ENCODE measurements around the gene RBBP8NL.

RBBP8NL gene

DNA sequence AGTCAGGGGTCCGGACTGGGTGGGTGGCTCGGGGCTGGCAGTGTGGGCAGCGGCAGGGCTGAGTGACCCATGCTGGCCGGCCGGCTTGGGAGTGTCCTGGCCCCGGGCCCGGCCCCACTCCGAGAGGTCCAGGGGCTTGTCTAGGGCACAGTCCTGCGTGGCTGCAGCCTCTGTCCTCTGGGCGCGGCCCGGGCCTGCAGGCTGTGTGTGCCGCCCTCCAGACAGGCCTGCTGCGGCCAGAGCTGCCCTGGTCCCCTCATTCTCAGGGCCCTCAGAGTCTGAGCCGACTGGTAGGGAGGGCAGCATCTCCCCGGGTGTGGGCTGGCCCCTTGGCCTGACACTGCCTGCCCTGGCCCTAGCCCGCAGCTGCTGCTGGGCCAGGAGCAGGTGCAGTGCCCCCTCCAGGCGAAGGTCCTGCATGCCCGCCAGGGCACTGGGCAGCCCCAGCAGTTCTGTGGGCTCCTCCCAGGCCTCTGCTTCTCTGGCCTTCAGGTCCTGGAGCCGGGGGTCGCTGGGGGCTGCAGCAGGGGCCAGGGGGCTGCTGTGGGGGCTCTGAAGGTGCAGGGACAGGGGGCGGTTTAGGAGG, 13.3 kb downstream of the RBBP8NL start:
- TF ChIP-seq, protein P1, sequence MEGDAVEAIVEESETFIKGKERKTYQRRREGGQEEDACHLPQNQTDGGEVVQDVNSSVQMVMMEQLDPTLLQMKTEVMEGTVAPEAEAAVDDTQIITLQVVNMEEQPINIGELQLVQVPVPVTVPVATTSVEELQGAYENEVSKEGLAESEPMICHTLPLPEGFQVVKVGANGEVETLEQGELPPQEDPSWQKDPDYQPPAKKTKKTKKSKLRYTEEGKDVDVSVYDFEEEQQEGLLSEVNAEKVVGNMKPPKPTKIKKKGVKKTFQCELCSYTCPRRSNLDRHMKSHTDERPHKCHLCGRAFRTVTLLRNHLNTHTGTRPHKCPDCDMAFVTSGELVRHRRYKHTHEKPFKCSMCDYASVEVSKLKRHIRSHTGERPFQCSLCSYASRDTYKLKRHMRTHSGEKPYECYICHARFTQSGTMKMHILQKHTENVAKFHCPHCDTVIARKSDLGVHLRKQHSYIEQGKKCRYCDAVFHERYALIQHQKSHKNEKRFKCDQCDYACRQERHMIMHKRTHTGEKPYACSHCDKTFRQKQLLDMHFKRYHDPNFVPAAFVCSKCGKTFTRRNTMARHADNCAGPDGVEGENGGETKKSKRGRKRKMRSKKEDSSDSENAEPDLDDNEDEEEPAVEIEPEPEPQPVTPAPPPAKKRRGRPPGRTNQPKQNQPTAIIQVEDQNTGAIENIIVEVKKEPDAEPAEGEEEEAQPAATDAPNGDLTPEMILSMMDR (IDR thresholded peaks at IDR 0.05) = no peak; the same call in 1 of the 2 replicates

DNA sequence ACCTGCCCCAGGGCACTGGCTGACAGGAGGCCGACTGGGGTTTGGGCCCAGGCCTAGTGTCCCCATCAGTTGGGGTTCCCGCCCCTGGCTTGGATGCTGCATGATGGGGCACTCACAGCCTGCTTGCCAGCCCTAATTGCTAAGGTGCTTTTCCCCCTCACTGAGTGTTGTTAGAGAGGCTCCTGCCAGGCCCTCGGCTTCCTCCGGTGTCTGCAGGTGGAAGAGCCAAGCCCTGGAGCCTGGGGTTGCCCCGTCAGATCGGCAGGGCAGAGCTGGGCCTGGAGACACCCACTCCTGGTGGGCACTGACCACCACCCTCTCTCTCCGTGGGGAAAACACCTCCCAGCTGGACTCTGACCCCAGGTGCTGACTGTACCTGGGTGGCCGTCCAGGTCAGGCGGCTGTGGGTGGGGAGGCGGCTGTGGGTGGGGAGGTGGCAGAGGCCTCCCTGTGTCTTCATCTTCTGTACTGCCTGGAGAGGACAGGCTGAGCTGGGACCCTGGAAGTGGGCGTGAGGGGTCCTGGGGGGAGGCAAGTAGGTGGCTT, 14.2 kb downstream of the RBBP8NL start:
- TF ChIP-seq, protein P1 (IDR thresholded peaks at IDR 0.05) = no peak

DNA sequence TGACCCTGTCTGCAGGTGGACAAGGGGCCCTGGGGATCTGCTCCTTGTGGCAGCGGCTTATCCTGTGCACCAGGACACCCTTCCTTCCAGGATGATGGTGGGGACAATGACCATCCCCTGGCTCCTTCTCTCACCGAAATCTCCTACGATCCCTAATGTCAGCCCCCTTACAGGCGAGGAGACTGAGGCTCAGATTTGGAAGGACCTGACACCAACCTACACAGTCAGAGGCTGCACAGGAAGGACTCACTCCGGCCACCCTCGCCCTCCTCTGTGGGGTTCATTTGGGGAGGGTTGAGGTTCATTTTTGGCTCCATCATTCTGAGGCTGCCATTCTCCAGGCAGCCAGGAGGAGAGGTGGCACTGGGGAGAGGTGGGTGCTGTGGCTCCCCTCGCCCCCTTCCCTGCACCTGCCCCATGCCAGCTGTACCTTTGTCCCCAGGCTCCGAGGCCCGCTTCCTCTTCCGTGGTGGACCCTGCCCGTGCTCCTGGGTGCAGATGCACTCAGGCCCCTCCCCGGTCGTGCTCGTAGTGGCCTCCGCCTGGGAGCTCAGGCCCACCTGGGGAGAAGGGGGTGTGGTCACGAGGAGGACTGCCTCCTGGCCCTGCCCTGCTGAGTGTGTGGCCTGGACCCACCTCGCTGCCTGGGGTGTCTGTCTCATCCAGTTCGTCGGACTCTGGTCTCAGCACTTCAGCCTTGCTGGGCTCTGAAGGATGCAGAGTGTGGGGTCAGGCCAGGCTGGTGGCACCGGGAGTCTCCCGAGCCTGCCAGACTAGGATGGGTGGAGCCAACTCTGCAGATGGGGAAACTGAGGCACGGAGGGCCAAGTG, 14.9 kb downstream of the RBBP8NL start:
- TF ChIP-seq, protein P1 (IDR thresholded peaks at IDR 0.05) = no peak

DNA sequence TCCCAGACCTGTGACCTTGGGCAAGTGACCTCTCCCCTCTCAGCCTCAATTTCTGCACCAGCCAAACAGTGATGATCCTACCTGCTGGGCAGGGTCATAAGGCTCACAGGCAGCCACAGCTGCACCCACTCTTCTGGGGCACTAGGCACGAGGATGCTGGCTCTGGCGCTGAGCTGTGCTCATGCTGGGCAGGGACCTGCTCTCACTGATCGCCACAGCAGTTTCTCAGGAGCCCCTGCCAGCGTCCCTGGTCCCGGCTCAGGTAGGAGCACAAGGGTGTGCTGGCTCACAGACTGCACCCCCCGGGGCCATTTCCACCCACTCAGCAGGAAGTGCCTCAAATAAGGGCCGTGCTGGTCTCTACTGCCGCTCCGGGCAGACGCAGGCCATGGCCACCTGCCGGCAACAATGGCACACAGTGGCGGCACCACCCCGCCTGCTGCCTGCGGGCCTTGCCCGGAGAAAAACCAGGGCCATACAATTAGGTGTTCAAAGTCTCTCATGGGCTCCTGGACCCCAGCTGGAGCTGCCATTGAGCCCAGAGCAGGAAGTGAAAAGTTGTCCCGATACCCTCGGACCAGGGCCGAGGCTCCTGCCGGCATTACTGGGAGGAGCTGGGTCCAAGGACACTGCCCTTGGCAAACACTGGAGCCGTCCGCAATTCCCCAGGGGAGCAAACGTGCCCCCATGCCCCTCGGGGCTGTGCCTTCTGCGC, 15.7 kb downstream of the RBBP8NL start:
- TF ChIP-seq, protein P1 (IDR thresholded peaks at IDR 0.05) = no peak

DNA sequence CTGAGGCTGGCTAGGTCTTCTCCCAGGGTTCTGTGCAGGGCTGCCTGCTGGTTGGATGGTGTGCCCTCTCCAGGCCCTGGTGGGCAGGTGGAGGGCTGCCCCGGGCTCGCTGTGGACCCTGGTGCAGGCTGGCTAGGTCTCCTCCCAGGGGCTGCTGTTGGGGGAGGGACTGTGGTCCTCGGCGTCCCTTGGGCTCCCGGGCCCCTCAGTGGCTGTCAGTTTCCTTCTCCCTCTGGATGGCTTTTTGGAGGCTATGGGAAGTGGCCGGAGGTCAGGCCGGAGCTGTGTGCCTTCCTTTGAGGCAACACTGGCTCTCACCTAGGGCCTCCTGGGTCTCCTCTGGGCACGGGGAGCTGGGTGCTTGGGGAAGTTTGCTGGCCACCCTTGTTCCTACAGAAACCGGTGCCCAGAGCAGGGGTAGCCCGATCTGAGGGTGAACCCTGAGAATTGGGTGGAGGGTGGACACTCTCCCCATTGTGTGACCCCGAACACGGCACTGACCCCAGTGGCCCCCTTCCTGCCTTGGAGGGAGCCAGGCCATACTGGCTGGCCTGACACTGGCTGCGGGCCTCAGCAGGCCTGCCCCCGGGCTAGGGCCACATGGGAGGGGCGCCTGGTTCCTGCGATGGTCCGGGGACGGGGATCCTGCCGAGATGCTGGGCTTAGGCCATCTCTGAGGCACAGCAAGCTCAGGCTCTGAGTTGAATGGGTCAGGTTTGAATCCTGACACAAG, 16.4 kb downstream of the RBBP8NL start:
- TF ChIP-seq, protein P1 (IDR thresholded peaks at IDR 0.05) = no peak

DNA sequence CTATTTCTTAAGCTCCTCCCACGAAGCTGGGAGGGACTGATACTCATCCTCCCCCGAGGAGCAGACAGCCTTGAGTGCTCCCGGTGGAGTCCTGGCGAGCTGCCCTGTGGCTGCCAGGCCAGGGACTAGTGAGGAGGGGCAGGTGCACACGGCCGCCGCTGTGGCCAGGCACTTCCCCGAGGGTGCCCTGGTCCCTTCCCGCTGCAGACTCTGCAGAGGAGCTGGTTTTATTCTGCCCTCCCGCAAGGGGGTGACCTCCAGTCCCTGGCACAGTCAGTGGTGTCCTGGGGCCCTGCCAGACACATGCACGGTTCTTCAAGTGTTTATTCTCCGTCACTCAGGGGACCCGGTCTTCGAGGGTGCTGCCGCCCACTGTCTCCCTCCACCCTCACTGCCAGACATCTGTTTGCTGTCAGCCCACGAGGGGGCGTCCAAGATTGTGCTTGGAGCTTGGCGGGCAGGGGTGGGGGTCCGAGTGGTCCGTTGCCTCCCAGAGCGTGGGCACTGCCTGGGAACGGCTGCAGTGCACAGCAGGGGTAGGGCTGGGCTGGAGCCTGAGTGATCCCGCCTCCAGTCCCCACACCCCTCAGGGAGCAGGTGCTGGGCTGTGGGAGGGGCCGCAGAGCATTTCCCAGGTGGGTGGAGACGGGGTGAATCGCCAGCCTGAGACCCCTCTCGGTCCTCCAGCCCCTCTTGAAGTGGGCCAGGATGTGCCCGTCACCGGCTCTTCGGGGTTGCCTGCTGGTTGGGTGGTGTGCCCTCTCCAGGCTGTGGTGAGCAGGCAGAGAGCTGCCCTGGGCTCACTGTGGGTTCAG, 17.2 kb downstream of the RBBP8NL start:
- TF ChIP-seq, protein P1 (IDR thresholded peaks at IDR 0.05) = peak; percentile 60

Measured in LNCAP (cell line).